OCI-M2 (cell line): ENCODE measurements around the gene PODN.
A peak's percentile ranks its signal among the peaks of the same experiment; 100 is the strongest.

Experiments used
- DNase-seq: peaks from one replicate; lab custom pipeline; 2025; ENCODE audit not compliant: unreplicated experiment; lab: John Stamatoyannopoulos, UW

Gene PODN

DNA sequence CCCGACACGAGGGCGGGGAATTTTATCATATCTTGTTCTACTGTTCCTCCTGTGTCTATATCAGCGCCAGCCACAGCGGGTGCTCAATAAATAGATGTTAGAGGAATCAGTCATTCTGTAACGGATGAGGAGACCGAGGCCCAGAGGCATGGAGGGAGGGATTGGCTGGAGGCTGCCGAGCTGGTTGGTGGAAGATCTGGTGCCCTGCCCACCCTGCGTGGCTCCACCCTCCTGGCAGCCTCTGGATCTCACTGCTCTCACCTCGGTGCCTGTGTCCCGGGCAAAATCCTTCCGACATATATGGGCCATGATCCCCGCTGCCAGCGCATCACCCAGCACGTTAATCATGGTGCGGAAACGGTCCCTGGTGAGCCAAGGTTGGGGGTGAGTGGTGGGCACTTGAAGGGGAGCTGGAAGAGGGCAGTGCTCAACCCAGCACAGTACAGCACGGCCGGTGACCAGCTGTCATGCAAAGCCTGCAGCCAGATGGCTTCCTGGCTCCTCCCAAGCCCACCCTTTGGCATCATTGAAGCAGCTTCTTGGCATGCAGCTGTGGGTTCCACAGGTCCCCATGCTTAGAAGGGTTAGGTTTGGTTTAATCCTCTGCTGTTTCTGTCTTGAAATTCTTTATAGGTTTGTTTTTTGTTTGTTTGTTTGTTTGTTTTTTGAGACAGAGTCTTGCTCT lies 26.7 kb downstream of the PODN start:
- no peak for DNase-seq

DNA sequence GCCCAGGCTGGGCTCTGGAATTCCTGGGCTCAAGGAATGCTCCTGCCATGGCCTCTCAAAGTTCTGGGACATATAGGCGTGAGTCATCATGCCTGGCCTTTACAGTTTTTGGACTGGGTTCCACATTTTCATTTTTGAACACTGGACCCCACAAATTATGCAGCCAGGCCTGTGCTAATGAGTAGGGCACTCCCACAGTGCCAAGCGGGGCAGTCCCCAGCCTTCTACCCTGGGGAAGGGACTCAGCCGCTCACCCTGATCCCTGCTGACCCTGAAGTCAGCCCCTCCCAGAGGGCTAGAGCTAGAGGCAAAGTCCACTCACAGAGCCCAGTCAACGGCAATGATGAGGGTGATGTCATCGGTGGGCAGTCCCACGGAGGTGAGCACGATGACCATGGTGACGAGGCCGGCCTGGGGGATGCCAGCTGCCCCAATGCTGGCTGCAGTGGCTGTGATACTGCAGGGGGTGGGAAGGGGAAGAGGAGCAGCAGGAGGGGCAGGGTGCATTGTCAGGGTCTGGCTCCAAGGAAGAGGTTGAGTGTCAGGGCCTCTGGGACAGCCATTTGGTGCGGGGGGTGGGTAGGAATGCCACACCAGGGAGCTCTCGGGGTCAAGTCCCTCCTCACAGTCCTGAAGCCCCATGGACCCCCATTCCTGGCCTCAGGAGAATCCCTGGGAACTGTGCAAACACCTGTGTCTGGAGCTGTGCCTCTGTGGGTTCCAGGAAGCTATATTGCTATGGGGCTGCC lies 27.6 kb downstream of the PODN start:
- DNase-seq: no peak

DNA sequence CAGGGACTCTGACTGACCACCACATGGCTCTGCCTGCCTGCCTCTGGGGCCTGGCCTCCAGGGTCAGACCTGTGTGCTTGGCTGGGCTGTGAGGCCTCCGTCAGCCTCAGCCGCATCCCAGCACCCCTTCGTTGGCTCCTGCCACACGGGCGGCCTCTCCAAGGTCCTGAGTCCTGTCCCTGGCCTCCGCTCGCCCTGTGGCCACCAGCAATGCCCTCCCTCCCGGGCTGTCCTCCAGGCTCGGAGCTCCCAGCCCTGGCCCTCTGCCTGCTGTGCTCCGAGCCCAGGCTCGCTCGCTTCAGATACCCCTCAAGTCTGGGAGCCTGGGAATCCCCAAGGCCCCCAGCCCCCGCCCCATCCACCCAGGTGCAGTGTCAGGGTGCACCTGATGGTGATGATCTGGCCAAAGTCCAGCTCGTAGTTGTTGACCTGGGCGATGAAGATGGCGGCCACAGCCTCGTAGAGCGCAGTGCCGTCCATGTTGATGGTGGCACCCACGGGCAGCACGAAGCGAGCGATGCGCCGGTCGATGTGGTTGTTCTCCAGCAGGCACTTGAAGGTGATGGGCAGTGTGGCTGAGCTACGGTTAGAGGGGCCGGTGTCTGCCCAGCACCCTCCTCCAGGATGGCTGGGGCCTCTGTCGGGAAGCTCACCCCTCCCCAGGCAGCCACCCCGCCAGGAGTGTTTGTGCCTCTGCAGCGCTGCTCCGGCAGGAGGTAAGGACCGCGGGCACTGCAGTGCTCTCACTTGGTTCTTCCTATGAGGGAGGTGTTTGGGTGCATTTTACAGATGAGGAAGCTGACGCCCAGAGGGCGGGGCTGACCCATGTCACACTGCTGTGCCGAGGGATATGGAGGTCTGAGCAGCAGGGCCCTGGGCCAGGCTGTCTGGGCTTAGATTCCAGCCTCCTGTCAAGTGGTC lies 28.5 kb downstream of the PODN start:
- DNase-seq: no peak

DNA sequence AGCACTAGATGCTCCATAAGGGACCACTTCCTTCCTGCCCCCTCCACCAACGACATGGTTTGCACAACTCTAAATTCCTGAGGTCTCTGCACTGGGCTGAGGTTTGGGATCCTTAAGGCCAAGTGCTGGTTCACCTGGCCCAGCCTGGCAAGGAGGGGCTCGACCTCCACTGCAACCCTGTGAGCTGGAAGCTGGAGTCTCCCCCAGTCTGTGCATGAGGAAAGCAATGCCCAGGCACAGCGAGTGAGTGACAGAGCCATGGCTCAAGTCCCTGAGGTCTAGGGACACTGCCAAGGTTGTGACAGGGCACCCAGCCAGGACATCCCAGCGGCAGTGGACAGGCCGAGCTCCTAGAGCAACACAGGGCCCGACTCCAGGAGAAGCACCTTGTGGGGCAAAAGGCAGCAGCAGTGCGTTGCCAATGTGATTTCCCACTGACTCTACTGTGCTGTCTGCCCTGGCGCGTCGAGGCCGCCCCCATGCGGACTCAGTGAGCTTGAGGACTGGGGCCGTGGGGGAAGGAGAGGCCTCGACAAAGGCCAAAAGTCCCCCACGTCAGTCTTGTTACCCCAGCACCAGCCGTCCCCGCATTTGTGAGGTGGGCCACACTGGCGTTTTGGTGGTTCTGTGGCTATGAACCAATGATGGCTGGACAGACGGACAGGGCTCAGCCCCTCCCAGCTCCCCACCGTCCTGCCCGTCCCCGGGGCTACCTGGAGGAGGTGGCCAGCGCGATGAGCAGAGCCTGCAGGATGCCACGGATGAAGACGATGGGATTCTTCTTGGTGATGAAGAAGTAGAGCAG lies 30.0 kb downstream of the PODN start:
- DNase-seq: no peak

DNA sequence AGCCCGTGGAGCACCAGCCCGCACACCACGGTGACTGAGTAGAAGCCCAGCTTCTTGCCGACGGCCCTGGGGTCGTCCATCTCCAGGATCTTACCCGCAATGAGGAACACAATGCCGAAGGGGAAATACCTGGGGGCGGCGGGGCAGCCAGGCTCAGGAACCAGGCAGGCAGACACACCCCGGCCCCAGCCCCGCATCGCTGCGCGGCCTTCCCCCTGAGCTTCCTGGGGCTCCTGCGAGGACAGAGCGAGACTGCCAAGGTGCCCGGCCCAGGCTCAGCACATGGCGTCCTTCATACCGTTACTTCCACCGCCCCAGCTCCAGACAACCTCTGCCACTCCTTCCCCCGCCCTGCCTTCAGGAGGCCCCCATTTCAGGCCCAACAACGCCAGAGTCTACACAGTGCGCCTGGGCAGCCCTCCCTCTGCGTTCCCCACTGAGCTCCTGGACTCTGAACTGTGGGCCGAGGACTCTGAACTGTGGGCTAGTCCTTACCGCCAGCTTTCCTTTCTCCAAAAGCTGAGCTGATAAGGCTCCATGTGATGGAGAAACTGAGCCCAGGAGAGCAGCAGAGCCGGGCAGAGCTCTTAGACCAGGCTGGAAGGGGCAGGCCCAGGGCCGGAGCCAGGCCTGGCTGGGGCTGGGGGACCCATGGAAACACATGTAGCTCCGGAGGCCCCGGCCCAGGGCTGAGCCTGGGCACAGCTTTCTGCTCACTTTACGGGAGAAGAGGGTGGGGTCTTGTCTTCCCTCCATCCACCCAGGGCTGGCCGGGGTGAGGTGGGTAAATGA lies 30.8 kb downstream of the PODN start:
- DNase-seq: no peak

DNA sequence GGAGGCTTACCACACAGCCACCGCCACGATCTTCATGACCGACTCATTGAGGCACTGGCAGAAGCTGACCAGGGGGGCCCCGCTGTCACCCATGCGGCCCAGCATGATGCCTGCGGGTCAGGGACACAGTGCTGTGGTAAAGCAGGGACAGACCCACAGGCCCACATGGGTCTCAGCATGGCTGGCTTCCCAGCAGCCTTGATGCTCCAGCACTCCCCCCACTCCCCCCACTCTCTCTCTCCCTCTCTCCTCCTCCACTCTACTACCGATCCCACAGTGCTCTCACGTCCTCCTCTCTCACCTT lies 31.4 kb downstream of the PODN start:
- no peak for DNase-seq

DNA sequence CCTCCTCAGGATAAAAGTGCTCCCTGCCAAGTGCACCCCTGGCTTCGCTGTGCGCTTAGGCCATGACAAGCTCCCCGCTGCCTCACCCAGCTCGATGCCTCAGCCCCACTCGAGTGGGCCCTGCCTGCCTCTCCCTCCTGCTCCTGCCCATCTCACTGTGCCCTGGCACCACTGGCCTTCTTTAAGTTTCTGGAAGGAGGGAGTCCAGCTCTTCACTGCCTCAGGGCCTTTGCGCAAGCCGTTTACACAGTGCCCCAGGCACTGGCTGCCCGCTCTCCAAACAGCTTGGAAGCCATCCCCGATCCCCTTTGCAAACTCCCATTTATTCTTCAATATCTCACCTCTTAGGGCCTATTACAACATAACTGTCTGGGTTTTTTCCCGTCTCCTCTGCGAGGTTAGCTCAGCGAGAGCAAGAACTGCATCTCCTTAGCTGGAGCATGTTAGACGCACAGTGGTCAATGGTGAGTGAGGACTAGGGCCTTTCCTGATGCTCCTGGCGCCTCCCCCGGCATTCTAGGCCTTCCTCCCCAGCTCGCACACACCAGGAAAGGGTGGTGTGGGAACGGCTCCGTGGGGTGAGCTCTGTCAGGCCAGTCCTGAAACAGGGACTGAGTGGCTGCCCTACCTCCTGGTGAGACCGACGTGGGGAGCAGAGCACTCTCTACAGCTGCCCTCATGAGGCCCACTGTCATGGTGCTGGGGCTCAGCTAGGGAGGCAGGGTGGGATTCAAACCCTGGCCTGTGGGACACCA lies 31.9 kb downstream of the PODN start:
- DNase-seq: no peak

DNA sequence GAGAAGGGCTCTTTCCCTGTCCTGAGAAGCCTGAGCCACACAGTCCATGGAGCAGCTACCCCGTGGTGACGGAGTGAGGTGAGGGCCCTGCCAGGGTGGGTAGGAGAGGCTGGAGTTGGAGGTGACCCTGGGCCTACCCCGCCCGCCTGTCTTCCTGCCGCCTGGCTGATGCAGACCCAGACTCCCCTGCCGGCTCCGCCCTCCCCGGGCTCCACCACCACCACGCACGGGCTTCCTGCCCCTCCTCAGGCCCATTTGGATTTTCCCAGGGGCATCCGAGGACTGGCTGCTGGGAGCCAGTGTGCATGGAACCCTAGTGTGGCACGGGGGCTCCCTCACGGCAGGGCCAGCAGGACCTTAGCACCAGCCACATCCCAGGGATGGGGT lies 32.5 kb downstream of the PODN start:
- no peak for DNase-seq

DNA sequence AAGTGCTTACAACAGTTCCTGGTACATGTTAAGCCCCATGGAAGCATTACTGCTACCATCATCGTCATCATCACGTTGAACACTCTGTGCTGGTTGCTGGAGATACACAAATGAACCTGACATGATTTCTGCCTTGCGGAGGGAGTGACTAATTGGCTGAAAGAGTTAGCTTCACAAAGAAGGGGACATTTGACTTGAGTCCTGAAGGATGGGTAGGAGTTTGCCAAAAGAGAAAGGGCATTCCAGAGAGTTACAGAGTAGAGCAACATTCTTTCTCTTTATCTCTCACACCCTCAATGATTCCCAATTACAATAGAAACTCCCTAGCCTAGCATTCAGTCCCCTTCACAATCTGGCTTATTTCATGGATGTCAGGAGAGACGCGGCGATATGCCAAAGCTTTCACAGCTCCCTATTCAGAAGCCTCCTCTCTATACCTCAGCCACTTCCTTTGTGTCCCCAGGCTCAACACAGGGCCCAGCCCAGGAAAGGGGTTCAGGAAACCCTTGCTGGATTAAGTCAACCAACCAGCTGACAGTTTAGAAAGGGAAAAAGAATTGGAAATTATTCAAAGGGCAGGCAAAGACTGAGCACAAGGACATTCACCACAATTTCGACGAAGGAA lies 42.4 kb downstream of the PODN start:
- no peak for DNase-seq

DNA sequence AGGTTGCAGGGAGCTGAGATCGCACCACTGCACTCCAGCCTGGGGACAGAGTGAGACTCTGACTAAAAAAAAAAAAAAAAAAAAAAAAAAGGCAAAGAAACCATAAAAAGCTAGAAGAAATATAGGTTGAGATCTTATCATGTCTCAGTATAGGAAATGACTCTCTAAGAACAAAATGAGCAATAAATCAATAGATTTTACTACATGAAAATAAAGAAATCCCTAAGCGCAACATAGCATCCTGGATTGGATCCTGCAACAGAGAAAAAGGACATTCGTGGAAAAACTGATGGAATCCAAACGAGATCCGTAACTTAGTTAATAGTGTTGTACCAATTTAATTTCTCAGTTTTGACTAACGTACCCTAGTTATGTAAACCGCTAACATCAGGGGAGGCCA lies 45.1 kb downstream of the PODN start:
- no peak for DNase-seq

DNA sequence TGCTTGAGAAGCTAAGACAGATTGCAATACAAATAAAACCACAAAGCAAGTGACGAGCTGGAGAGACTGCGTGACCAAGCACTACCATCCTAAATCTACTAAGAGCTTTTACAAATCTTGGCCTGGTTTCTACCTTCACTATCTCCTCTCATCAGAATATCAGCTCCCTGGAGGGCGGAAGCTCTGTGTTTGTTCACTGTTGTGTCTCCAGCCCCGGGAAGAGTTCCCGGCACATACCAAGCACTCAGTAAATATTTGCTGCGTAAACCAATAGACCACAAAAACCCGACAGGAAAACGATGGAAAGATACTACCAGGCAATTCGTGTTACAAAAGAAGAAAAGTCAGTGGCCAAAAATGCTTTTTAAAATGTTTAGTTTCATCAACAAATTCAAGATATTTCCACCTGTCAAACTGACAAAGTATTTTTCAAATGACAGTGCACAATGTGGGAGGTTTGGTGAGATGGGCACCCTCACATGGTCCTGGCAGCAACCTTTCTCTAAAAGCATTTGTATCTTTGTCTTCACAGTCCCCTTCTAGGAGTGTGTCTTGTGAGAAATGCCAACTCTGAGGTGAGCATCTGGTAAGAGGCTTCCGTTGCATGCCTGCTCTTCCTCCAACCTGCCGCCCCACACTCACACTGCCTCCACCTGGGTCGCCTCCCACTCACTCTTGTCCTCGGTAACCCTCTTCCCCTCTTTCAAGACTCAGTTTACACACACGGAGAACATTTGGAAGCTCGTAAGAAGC lies 45.7 kb downstream of the PODN start:
- DNase-seq: no peak

DNA sequence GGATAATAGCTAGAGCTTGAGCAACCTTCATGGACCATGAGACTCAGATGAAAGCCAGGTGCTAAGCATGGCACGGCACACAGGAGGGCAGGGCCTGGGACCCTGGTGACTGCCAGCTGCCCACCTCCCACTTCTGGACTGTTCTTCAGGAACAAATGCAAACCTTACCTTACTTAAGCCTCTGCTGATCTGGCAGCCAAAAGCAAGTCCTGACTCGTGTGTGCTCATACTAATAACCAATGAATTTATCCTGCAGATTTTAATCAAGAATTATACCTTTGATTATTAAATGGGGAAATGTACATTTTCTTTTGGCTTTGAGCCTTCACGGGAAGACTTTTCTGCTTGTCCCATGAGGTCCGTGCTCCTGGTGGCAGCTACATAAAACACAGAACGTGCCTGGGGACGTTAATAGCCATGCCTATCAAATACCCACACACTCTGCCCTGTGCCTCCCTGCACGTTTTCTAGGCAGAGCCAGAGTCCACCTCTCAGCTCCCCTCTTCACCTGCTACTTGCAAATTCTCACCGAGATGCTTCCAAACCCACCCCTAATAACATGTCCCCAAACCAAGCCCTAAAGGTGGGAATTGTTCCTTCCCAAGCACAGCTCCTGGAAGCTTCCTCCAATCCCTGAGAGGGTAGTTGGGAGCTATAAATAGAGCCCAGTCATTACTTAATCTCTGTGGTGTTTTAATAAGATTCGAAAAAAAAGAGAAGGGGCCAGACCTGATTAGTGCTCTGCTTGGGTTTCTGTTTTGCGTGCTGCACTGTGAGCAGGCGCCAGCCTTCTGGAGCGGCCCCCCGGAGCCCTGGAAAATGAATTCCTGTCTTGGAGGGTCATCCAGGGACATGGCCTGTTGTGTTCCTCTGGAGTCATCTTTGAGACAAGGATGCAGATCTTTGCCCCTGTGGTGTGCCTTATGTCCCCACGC lies 46.9 kb downstream of the PODN start:
- no peak for DNase-seq

DNA sequence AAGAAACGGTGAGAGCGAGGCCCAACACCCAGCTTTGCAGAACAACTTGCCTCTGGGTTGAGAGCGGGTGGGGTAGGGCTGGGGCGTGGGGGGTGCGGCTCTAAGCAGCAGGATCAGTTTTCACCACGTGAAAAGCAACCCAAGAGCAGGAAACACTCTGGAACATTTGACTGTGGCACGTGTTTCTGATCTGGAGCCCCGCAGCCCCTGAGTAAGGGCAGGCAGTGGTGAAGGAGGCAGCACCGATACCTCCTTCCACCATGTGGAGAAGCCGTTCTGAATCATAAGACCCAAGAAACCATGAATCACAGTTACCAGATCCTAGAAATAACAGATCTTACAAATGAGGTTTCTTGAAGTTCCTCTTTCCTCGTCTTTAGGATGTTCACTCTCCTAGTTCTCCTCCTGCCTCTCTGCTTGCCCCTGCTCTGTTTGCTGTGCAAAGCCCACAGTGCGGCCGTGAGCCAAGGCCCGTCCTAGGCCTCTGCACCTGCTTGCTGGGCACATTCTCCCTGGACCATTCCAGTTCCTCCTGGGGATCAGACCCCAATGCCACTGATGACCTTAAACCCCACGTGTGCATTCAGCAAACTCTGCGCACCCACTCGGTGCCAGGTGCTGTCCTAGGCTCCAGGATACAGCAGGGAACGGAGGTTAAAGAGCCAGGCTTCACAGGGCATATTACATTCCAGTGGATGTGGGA lies 48.5 kb downstream of the PODN start:
- peak; percentile 8 for DNase-seq

DNA sequence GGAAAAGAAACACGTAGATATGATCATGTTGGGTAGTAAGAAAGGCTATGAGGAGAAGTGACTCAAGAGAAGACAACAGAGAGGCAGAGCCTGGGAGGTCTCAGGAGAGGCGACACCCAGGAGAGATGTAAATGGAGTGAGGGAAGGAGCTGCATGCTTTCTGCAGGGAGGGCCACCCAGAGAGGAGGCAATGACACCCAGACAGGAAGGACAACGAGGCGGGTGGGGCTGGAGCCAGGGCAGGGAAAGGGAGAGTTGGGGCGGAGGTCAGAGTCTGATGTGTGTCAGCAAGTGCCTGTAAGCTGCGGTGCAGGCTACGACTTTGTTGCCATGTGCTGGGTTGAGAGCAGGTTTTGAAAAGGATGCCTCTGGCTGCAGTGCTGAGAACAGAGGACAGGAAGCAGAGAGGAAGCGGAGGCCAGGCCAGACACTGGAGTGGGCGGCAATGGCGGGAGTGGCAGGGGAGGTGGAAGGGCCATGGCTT lies 49.1 kb downstream of the PODN start:
- DNase-seq: no peak

DNA sequence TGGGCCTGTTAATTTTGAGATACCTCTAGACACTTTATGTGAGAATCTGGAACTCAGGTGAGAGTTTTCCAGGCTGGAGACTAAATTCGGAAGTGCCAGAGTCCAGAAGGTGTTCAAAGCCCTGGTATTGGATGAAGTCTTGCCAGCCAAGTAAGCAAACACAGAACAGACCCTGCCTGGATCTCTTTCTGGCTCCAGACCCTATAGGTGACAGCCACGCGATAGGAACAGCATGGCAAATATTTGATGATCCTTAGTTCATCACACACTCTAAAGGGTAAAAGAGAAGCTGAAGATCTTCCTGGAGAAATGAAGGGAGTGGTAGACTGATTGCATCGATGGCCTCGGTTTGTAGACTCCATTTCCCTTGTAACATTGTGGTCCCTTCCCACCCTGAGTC lies 49.7 kb downstream of the PODN start:
- no peak for DNase-seq

DNA sequence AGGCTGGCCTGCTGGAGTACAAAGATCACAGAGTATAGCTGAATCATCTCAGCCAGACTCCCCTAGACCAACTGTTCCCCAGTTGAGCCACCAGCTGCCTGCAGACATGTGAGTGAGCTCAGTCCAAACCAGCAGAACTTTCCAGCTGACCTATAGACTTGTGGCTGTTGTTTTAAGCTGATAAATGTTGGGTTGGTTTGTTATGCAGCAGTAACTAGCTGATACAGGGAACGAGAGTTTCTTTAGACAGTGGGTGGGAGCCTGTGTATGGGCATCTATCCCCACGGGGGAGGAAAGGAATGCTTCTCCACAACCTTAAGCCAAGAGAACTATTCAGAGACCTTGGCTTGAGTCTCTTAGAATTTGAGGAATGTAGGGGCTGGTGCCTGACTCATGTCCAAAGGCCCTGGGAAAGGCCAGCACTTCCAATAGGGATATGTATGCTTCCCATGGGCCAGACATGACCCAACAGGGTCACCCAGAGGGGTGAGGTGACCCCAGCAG lies 50.3 kb downstream of the PODN start:
- no peak for DNase-seq
